RKO (cell line): Measurements from ENCODE around the gene APOBEC3G.
A peak's percentile ranks its signal among the peaks of the same experiment; 100 is the strongest.
"Not testable (repeated sequence)": the region's sequence is repeated elsewhere in the genome, so short reads cannot be mapped to it uniquely, and the experiment has no call there.

Source experiments
- DNase-seq: peaks from one replicate; pipeline ENCODE4 v3.0.0-alpha.2; 2016; ENCODE audit warnings: low spot score

APOBEC3G gene

DNA sequence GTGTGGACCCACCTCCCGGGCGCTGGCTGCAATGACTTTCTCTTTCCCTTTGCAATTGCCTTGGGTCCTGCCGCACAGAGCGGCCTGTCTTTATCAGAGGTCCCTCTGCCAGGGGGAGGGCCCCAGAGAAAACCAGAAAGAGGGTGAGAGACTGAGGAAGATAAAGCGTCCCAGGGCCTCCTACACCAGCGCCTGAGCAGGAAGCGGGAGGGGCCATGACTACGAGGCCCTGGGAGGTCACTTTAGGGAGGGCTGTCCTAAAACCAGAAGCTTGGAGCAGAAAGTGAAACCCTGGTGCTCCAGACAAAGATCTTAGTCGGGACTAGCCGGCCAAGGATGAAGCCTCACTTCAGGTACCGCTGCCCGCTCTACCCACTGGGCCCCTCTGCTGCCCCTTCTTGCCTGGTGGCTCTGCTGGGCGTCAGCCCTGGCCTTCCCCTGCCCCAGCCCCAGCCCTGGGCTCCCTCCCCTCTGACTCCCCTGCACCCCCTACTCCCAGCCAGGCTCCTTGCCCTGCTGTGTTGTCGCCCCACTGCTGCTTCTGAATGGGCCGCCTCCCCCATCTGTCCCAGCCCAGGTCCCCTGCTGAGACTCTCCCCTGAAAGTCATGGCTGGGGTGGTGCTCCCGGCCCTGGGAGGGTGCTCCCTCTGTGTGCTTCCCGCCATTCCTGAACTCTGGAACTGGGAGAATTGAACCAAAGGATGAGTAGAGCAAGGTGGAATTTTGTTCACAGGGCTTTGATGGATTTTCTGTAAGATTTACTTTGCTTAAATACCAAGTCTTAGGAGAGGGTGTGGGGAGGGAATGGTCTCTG is at the start of gene APOBEC3G:
Gene APOBEC3G, plus strand, starts transcription at position 250 of the 815 bp plus-strand sequence. Its CDS starts 87 bp downstream, at position 337.
- DNase-seq, result not testable (repeated sequence)

GRCh38 chr22:39027717-39028116 is 49.4 kb upstream of the APOBEC3G start:
- DNase-seq, result no peak

DNA sequence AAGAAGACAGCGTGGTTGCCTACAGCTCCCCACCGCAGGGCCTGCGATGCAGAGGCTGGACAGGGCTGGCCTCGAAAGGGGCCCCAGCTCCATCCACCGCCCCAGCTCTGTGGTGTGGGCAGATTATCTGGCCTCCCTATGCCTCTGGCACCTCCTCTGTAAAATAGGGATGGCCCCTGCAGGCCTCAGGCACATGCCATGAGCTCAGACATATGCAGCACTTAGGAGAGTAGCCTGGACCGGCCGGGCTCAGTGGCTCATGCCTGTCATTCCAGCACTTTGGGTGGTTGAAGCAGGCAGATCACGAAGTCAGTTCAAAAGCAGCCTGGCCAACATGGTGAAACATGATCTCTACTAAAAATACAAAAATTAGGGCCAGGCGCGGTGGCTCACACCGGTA is 48.8 kb upstream of the APOBEC3G start:
- no peak for DNase-seq

GRCh38 chr22:39029227-39029626 is 47.8 kb upstream of the APOBEC3G start:
- no peak for DNase-seq

DNA sequence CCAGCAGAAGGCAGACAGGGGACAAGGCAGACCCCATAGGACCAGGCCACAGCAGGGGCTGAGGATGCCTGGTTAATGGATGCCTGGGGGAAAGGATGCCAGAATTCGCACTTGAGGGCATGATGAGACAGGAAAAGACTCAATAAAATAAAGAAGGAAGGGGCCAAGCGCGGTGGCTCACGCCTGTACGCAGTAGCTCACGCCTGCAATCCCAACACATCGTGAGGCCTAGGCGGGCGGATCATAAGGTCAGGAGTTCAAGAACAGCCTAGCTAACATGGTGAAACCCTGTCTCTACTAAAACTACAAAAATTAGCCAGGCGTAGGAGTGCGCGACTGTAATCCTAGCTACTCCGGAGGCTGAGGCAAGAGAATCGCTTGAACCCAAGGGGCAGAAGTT is 46.4 kb upstream of the APOBEC3G start:
- no peak for DNase-seq

DNA sequence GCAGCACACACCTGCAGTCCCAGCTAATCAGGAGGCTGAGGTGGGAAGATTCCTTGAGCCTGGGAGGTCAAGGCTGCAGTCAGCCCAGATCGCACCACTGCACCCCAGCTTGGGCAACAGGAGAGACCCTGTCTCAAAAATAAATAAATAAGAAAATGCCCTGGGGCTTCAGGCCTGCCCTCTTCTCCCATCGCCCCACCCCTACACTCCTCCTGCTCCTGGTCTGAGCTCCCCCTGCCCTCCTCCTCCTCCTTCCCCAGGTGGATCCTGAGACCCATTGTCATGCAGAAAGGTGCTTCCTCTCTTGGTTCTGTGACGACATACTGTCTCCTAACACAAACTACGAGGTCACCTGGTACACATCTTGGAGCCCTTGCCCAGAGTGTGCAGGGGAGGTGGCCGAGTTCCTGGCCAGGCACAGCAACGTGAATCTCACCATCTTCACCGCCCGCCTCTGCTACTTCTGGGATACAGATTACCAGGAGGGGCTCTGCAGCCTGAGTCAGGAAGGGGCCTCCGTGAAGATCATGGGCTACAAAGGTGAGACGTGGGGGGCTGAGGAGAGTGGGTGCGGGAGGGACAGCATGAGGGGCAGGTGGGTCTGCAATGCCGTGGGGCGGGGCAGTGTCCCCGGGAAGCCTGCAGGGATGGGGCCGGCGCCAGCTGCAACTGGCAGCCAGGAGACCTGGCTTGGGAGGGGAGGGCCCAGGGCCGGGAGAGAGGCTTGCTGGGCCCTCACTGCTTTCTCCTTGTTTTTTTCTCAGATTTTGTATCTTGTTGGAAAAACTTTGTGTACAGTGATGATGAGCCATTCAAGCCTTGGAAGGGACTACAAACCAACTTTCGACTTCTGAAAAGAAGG is 45.4 kb upstream of the APOBEC3G start:
- not testable (repeated sequence) for DNase-seq

GRCh38 chr22:39037071-39037470 is 40.0 kb upstream of the APOBEC3G start:
- DNase-seq, result not testable (repeated sequence)

DNA sequence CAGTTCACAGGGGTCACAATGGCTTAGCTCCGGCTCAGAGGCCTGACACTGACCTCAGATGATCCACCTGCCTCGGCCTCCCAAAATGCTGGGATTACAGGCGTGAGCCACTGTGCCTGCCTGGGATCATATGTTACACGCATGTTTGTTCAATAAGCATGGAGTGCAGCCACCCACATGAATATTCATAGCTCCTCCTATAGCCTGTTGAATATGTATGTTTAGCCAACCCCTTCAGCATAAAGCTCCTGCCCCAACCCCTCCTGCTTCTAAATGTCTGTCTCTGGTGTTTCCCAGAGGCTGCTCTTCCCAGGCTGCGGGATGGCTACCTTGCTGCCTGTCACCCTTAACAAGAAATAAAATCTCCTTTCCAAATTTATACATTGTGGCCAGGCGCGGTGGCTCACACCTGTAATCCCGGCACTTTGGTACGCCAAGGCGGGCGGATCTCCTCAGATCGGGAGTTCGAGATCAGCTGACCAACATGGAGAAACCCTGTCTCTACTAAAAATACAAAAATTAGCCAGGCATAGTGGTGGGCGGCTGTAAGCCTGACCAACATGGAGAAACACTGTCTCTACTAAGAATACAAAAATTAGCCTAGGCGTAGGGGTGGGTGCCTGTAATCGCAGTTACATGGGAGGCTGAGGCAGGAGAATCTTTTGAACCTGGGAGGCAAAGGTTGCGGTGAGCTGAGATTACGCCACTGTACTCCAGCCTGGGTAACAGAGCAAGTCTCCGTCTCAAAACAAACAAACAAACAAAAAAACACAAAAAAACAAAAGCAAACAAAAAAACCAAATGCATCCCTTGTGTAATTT is 37.6 kb upstream of the APOBEC3G start:
- DNase-seq, result no peak

DNA sequence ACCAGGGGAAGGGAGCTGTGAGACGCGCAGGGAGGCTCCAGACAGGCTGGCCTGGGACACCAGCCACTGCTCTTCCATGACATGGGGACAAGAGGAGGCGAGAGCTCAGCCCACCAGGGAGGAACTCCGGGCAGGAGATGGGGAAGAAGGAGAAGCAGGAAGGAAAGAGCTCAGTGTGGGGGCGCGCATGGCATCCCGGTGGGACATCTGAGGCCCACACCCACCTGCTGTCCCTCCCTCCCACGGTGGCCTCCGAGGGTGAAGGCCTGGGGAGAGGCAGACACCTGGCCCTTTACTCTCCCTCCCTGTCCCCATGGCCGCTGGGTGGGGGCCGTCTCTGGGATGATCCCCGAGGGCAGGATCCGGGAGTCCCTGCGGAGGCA is 36.9 kb upstream of the APOBEC3G start:
- DNase-seq, result not testable (repeated sequence)

- DNase-seq, result peak; percentile 60
Observed at GRCh38 chr22:39040538-39041296, 36.4 kb upstream of the APOBEC3G start, which contains the start of gene APOBEC3F. TSS of gene APOBEC3F (plus strand) at chr22:39040864. CDS start at chr22:39040961, 97 bp downstream.

DNA sequence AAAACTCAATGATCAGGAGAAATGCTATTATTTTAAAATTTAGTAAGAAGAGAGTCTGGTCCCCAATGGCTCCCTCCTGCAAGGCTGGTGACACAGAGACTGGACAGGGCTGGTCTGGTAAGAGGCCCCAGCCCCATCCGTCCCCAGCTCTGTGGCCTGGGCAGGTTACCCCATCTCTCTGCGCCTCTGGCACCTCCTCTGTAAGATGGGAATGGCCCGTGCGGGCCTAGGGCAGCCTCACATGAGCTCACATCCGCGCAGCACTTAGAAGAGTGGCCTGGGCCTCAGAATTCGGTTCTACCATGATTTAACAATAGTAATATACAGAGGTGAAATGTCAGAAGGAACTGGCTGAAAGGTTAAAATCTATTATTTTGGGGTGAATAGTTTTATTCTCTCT is 35.2 kb upstream of the APOBEC3G start:
- no peak for DNase-seq

- not testable (repeated sequence) for DNase-seq
Observed at GRCh38 chr22:39043063-39043462, 34.0 kb upstream of the APOBEC3G start.

- DNase-seq, result not testable (repeated sequence)
Observed at GRCh38 chr22:39045136-39045535, 31.9 kb upstream of the APOBEC3G start.

- DNase-seq, result not testable (repeated sequence)
Observed at GRCh38 chr22:39049486-39049885, 27.6 kb upstream of the APOBEC3G start.

DNA sequence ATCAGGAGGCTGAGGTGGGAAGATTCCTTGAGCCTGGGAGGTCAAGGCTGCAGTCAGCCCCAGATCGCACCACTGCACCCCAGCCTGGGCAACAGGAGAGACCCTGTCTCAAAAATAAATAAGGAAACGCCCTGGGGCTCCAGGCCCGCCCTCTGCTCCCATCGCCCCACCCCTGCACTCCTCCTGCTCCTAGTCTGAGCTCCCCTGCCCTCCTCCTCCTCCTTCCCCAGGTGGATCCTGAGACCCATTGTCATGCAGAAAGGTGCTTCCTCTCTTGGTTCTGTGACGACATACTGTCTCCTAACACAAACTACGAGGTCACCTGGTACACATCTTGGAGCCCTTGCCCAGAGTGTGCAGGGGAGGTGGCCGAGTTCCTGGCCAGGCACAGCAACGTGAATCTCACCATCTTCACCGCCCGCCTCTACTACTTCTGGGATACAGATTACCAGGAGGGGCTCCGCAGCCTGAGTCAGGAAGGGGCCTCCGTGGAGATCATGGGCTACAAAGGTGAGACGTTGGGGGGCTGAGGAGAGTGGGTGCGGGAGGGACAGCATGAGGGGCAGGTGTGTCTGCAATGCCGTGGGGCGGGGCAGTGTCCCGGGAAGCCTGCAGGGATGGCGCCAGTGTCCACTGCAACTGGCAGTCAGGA is 25.1 kb upstream of the APOBEC3G start:
- not testable (repeated sequence) for DNase-seq

DNA sequence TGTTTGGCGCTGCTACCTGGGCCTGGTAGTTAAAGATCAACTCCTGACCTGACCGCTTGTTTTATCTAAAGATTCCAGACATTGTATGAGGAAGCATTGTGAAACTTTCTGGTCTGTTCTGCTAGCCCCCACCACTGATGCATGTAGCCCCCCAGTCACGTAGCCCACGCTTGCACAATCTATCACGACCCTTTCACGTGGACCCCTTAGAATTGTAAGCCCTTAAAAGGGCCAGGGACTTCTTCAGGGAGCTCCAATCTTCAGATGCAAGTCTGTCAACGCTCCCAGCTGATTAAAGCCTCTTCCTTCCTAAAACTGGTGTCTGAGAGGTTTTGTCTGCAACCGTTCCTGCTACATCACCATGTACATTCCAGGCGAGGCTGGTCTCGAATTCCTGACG is 21.4 kb upstream of the APOBEC3G start:
- no peak for DNase-seq

- not testable (repeated sequence) for DNase-seq
Observed at GRCh38 chr22:39061290-39061689, 15.8 kb upstream of the APOBEC3G start.

- DNase-seq, result not testable (repeated sequence)
Observed at GRCh38 chr22:39061951-39062350, 15.1 kb upstream of the APOBEC3G start.

DNA sequence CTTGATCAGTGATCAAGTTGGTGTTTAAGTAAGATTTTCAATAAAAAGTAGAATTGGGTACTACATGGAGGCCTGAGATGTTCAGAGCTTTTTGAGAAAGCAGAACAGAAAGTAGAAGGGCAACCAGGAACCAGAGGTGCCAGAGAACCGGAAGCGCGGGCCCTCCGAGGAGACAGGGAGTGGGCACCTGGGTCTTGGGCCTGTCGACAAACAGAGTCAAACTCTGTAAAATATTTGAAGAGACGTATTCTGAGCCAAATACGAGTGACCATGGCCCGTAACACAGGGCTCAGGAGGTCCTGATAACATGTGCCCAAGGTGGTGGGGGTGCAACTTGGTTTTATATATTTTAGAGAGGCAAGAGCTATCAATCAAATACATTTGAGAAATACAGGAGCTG is 13.2 kb upstream of the APOBEC3G start:
- not testable (repeated sequence) for DNase-seq

GRCh38 chr22:39066442-39067276 is 10.4 kb upstream of the APOBEC3G start:
- not testable (repeated sequence) for DNase-seq
